ENCODE measurements around the gene GNB1L. TPM values are rescaled to one million over a fixed set of nuclear protein-coding genes. Genes with fewer than 3 reads are reported as not detected.
"Not testable (repeated sequence)": the region's sequence is repeated elsewhere in the genome, so short reads cannot be mapped to it uniquely, and the experiment has no call there.

GNB1L gene
- total RNA-seq, 1 donor from 2014 or later: 2.9 TPM

- DNase-seq (ENCODE audit: low spot score in 2 of 2): no peak
- no peak for FAIRE-seq
These were observed 6.1 kb downstream of the GNB1L start for GRCh38 chr22:19848298-19849224.

GRCh38 chr22:19847345-19847632 lies 7.4 kb downstream of the GNB1L start:
- FAIRE-seq (no peak), DNase-seq (ENCODE audit: low spot score in 2 of 2) (no peak)

- no peak for FAIRE-seq
- no peak for DNase-seq (ENCODE audit: low spot score in 2 of 2)
These were observed 7.9 kb downstream of the GNB1L start for GRCh38 chr22:19846620-19847344.

GRCh38 chr22:19845054-19845722 lies 9.5 kb downstream of the GNB1L start:
- FAIRE-seq (no peak), DNase-seq (ENCODE audit: low spot score in 2 of 2) (no peak)

- no peak for DNase-seq (ENCODE audit: low spot score in 2 of 2)
- FAIRE-seq: no peak
These were observed 10.2 kb downstream of the GNB1L start for GRCh38 chr22:19844377-19845053.

GRCh38 chr22:19843857-19844376 lies 10.8 kb downstream of the GNB1L start:
- DNase-seq (ENCODE audit: low spot score in 2 of 2): no peak
- no peak for FAIRE-seq

GRCh38 chr22:19843107-19843856 lies 11.4 kb downstream of the GNB1L start:
- FAIRE-seq: no peak

GRCh38 chr22:19842393-19843106 lies 12.1 kb downstream of the GNB1L start:
- DNase-seq (ENCODE audit: low spot score in 2 of 2) (no peak), FAIRE-seq (no peak)

More at GRCh38 chr22:19843107-19843856, 11.4 kb downstream of the GNB1L start:
- DNase-seq (ENCODE audit: low spot score in 2 of 2): no peak

- no peak for FAIRE-seq
- DNase-seq (ENCODE audit: low spot score in 2 of 2): no peak
These were observed 12.9 kb downstream of the GNB1L start for GRCh38 chr22:19841641-19842392.

- no peak for DNase-seq (ENCODE audit: low spot score in 2 of 2)
- FAIRE-seq: no peak
These were observed 13.6 kb downstream of the GNB1L start for GRCh38 chr22:19840955-19841640.

- DNase-seq (ENCODE audit: low spot score in 2 of 2) (no peak), FAIRE-seq (no peak)
These were observed 14.6 kb downstream of the GNB1L start for GRCh38 chr22:19840059-19840458.

- no peak for FAIRE-seq
- DNase-seq (ENCODE audit: low spot score in 2 of 2): no peak
These were observed 16.8 kb downstream of the GNB1L start for GRCh38 chr22:19837915-19838314.

GRCh38 chr22:19836512-19836911 lies 18.2 kb downstream of the GNB1L start:
- DNase-seq (ENCODE audit: low spot score in 2 of 2) (no peak), FAIRE-seq (no peak)

GRCh38 chr22:19834599-19834998 lies 20.1 kb downstream of the GNB1L start:
- DNase-seq (ENCODE audit: low spot score in 2 of 2): no peak

GRCh38 chr22:19833327-19833726 lies 21.3 kb downstream of the GNB1L start:
- not testable (repeated sequence) for FAIRE-seq; DNase-seq (ENCODE audit: low spot score in 2 of 2)

More at GRCh38 chr22:19834599-19834998, 20.1 kb downstream of the GNB1L start:
- no peak for FAIRE-seq

- no peak for FAIRE-seq
- no peak for DNase-seq (ENCODE audit: low spot score in 2 of 2)
These were observed 22.1 kb downstream of the GNB1L start for GRCh38 chr22:19832476-19833108.

- DNase-seq (ENCODE audit: low spot score in 2 of 2); FAIRE-seq: not testable (repeated sequence)
These were observed 22.7 kb downstream of the GNB1L start for GRCh38 chr22:19831979-19832378.

Measured in frontal cortex (tissue), 4 donors.